Neural cell (in vitro differentiated cells): ENCODE data around the gene CALHM2. TPM values are rescaled to one million over a fixed set of nuclear protein-coding genes. Genes with fewer than 3 reads are reported as not detected.

Experiments
- H2AFZ ChIP-seq: fragments of 200-600, 300-800 bp; sonication (generic), shearing (Covaris generic); 2 replicates; pipeline ENCODE4 v1.6.0; 2014; ENCODE audit warnings: low read depth, mild to moderate bottlenecking, antibody characterized with exemption, low read length, moderate library complexity
- H3F3A ChIP-seq: fragments of 200-600 bp; shearing (Covaris generic); 2 replicates; pipeline ENCODE4 v1.6.1; 2016; ENCODE audit warnings: mild to moderate bottlenecking, moderate library complexity, mixed read lengths, antibody characterized with exemption, low read length; ENCODE audit not compliant: insufficient read depth, poor library complexity, severe bottlenecking
- H3K27ac ChIP-seq: fragments of 200-600, 300-800 bp; sonication (generic), shearing (Covaris generic); 2 replicates; pipeline ENCODE4 v1.5.1; 2014; ENCODE audit warnings: mild to moderate bottlenecking, low read length, moderate library complexity
- H3K27me3 ChIP-seq: fragments of 300-800, 200-600 bp; sonication (generic), shearing (Covaris generic); 2 replicates; pipeline ENCODE4 v1.6.0; 2014; ENCODE audit warnings: mild to moderate bottlenecking, low read depth, low read length, moderate library complexity; ENCODE audit not compliant: insufficient read depth
- H3K36me3 ChIP-seq: fragments of 300-800, 200-600 bp; sonication (generic), shearing (Covaris generic); 2 replicates; pipeline ENCODE4 v1.5.1; 2014; ENCODE audit warnings: mild to moderate bottlenecking, antibody characterized with exemption, low read length, moderate library complexity; ENCODE audit not compliant: insufficient read depth
- H3K4me2 ChIP-seq: fragments of 300-800, 200-600 bp; sonication (generic), shearing (Covaris generic); 2 replicates; pipeline ENCODE4 v1.6.0; 2014; ENCODE audit warnings: mild to moderate bottlenecking, low read length
- H3K4me3 ChIP-seq: fragments of 300-800, 200-600 bp; sonication (generic), shearing (Covaris generic); 2 replicates; pipeline ENCODE4 v1.5.1; 2014; ENCODE audit warnings: mild to moderate bottlenecking, low read length, moderate library complexity
- H3K79me2 ChIP-seq: fragments of 200-600 bp; shearing (Covaris generic); replicated peaks from 2 replicates; pipeline ENCODE4 v1.6.0; 2014; ENCODE audit warnings: mild to moderate bottlenecking, low read length, moderate library complexity; ENCODE audit not compliant: insufficient read depth
- H3K9ac ChIP-seq: fragments of 300-800, 200-600 bp; sonication (generic), shearing (Covaris generic); 2 replicates; pipeline ENCODE4 v1.6.1; 2016; ENCODE audit warnings: mild to moderate bottlenecking, low read length, mixed read lengths
- H3K9me2 ChIP-seq: fragments of 200-600 bp; shearing (Covaris generic); 2 replicates; pipeline ENCODE4 v1.6.1; 2016; ENCODE audit warnings: mild to moderate bottlenecking, low read length, mixed read lengths; ENCODE audit not compliant: insufficient read depth
- H3K9me3 ChIP-seq: fragments of 200-600, 300-800 bp; sonication (generic), shearing (Covaris generic); 2 replicates; pipeline ENCODE4 v1.6.1; 2016; ENCODE audit warnings: mild to moderate bottlenecking, mixed run types, low read length, moderate library complexity, mixed read lengths
- H4K20me1 ChIP-seq: fragments of 200-600 bp; shearing (Covaris generic); 2 replicates; pipeline ENCODE4 v1.6.1; 2016; ENCODE audit warnings: mild to moderate bottlenecking, mixed run types; ENCODE audit not compliant: insufficient read depth
- CTCF ChIP-seq: fragments of 450-650 bp; IDR thresholded peaks from 2 replicates; pipeline ENCODE4 v1.5.1; 2014; ENCODE audit warnings: antibody characterized with exemption, mild to moderate bottlenecking, moderate library complexity; ENCODE audit not compliant: poor library complexity, severe bottlenecking
- EP300 ChIP-seq: fragments of 450-650 bp; conservative IDR thresholded peaks from 2 replicates; pipeline ENCODE4 v1.6.1; 2014; ENCODE audit warnings: antibody characterized with exemption, mild to moderate bottlenecking, moderate library complexity; ENCODE audit not compliant: poor library complexity, severe bottlenecking
- EZH2 ChIP-seq: fragments of 200-600, 300-800 bp; shearing (Covaris generic), sonication (generic); IDR thresholded peaks from 2 replicates; pipeline ENCODE4 v1.6.1; 2014; ENCODE audit warnings: antibody characterized with exemption, low read length, borderline replicate concordance, mild to moderate bottlenecking; ENCODE audit not compliant: insufficient read depth, poor library complexity, severe bottlenecking
- MXI1 ChIP-seq: fragments of 450-650 bp; conservative IDR thresholded peaks from 2 replicates; pipeline ENCODE4 v1.6.1; 2014; ENCODE audit warnings: antibody characterized with exemption, mild to moderate bottlenecking; ENCODE audit not compliant: poor library complexity, severe bottlenecking
- POLR2AphosphoS5 ChIP-seq: IDR thresholded peaks from 2 replicates; pipeline ENCODE4 v1.6.1; 2012
- RAD21 ChIP-seq: fragments of 450-650 bp; conservative IDR thresholded peaks from 2 replicates; pipeline ENCODE4 v1.6.1; 2014; ENCODE audit warnings: antibody characterized with exemption, mild to moderate bottlenecking, moderate library complexity
- SMC3 ChIP-seq: fragments of 450-650 bp; conservative IDR thresholded peaks from 2 replicates; pipeline ENCODE4 v1.6.1; 2014; ENCODE audit warnings: antibody characterized with exemption, mild to moderate bottlenecking, moderate library complexity; ENCODE audit not compliant: poor library complexity
- TAF1 ChIP-seq: IDR thresholded peaks from 2 replicates; pipeline ENCODE4 v1.6.1; 2012; ENCODE audit warnings: low read depth
- polyA plus RNA-seq: library from polyadenylated mRNA; depleted of rRNA; stranded (reverse); fragments of >200 nt; gene quantifications from 2 replicates; pipeline ENCODE4 v1.2.3, GENCODE V29; 2014
- TF ChIP-seq, protein P1 (sequence below): IDR thresholded peaks from 2 replicates; pipeline ENCODE4 v1.6.1; 2012; ENCODE audit warnings: borderline replicate concordance

Gene CALHM2
- polyA plus RNA-seq, 1 donor from 2014 or later: not detected

DNA sequence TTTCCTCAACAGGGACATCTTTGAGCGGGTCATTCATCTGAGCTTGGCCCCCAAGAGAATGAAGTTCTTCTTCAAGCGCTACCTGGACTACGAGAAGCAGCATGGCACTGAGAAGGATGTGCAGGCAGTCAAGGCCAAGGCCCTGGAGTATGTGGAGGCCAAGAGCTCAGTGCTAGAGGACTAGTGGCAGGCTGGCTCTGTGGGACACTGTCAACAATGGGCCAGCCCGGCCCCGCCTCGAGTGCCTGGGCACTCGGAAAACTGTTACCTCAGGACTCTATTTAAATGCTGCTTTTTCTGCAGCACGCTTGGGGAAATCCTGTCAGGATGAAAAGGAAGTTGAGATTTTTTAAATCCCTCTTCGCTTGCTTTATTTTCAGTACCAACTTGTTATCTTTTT, 6.8 kb downstream of the CALHM2 start:
- no peak for TF ChIP-seq SMC3

GRCh38 chr10:103444478-103444877, 7.7 kb downstream of the CALHM2 start:
- no peaks in the 10 kb centered on the region for H3F3A ChIP-seq
- no peaks in the 10 kb centered on the region for H3K9me3 ChIP-seq
- no peaks in the 10 kb centered on the region for H3K9me2 ChIP-seq
- H3K27ac ChIP-seq: no peak overlapping the region
- H3K27me3 ChIP-seq: no peaks in the 10 kb centered on the region
- H3K4me3 ChIP-seq: no peak overlapping the region
- no peaks in the 10 kb centered on the region for H3K79me2 ChIP-seq
- TF ChIP-seq CTCF (no peak), SMC3 (no peak), POLR2AphosphoS5 (no peak), RAD21 (no peak), TAF1 (no peak), EZH2 (no peak), EP300 (no peak), MXI1 (no peak)
- TF ChIP-seq, protein P1, sequence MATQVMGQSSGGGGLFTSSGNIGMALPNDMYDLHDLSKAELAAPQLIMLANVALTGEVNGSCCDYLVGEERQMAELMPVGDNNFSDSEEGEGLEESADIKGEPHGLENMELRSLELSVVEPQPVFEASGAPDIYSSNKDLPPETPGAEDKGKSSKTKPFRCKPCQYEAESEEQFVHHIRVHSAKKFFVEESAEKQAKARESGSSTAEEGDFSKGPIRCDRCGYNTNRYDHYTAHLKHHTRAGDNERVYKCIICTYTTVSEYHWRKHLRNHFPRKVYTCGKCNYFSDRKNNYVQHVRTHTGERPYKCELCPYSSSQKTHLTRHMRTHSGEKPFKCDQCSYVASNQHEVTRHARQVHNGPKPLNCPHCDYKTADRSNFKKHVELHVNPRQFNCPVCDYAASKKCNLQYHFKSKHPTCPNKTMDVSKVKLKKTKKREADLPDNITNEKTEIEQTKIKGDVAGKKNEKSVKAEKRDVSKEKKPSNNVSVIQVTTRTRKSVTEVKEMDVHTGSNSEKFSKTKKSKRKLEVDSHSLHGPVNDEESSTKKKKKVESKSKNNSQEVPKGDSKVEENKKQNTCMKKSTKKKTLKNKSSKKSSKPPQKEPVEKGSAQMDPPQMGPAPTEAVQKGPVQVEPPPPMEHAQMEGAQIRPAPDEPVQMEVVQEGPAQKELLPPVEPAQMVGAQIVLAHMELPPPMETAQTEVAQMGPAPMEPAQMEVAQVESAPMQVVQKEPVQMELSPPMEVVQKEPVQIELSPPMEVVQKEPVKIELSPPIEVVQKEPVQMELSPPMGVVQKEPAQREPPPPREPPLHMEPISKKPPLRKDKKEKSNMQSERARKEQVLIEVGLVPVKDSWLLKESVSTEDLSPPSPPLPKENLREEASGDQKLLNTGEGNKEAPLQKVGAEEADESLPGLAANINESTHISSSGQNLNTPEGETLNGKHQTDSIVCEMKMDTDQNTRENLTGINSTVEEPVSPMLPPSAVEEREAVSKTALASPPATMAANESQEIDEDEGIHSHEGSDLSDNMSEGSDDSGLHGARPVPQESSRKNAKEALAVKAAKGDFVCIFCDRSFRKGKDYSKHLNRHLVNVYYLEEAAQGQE: no peak
- peaks cover 7% of the 10 kb centered on the region for H3K36me3 ChIP-seq
- no peak overlapping the region for H3K9ac ChIP-seq
- no peaks in the 10 kb centered on the region for H4K20me1 ChIP-seq
- H3K4me2 ChIP-seq: no peak overlapping the region
- H2AFZ ChIP-seq: no peak overlapping the region

More for the DNA sequence above, 6.8 kb downstream of the CALHM2 start:
- H3K4me3 ChIP-seq: no peak overlapping the region
- H3K9ac ChIP-seq: no peak overlapping the region
- H3K79me2 ChIP-seq: no peaks in the 10 kb centered on the region
- H3K9me2 ChIP-seq: no peaks in the 10 kb centered on the region
- H3K36me3 ChIP-seq: peaks cover 7% of the 10 kb centered on the region
- no peak overlapping the region for H3K4me2 ChIP-seq
- H3K27ac ChIP-seq: no peak overlapping the region
- H3F3A ChIP-seq: no peaks in the 10 kb centered on the region
- H2AFZ ChIP-seq: no peak overlapping the region
- no peaks in the 10 kb centered on the region for H3K27me3 ChIP-seq
- H4K20me1 ChIP-seq: no peaks in the 10 kb centered on the region
- no peaks in the 10 kb centered on the region for H3K9me3 ChIP-seq
